HEK293T (cell line): ENCODE data around the gene GNA14.

Source experiments
- FOXA1 ChIP-seq: fragments of 450-650 bp; IDR thresholded peaks from 2 replicates; pipeline ENCODE4 v1.6.1; 2016; ENCODE audit warnings: mild to moderate bottlenecking
- FOXM1 ChIP-seq: fragments of 450-650 bp; IDR thresholded peaks from 2 replicates; pipeline ENCODE4 v1.6.1; 2017; ENCODE audit warnings: mild to moderate bottlenecking, borderline replicate concordance
- L3MBTL2 ChIP-seq: fragments of 450-650 bp; conservative IDR thresholded peaks from 2 replicates; pipeline ENCODE4 v1.6.1; 2016; ENCODE audit warnings: mild to moderate bottlenecking
- SP1 ChIP-seq: fragments of 450-650 bp; IDR thresholded peaks from 2 replicates; pipeline ENCODE4 v1.6.1; 2017
- SUZ12 ChIP-seq: fragments of 450-650 bp; IDR thresholded peaks from 2 replicates; pipeline ENCODE4 v1.6.1; 2016; ENCODE audit warnings: mild to moderate bottlenecking
- TARDBP ChIP-seq: fragments of 450-650 bp; IDR thresholded peaks from 2 replicates; pipeline ENCODE4 v1.6.1; 2016
- ZNF384 ChIP-seq: fragments of 450-650 bp; IDR thresholded peaks from 2 replicates; pipeline ENCODE4 v1.6.1; 2016

- TF ChIP-seq TARDBP = no peak
- TF ChIP-seq SUZ12 = no peak
- TF ChIP-seq FOXA1 = no peak
- TF ChIP-seq L3MBTL2 = no peak
- no peak for TF ChIP-seq FOXM1
- no peak for TF ChIP-seq ZNF384
- TF ChIP-seq SP1 = no peak
Observed at GRCh38 chr9:77561331-77562018, 86.6 kb downstream of the GNA14 start.
